CD4-positive, alpha-beta T cell (primary cell): ENCODE measurements around the gene MADCAM1. TPM values are rescaled to one million over a fixed set of nuclear protein-coding genes. Genes with fewer than 3 reads are reported as not detected.

Source experiments
- ATAC-seq: fragments of 200-7000 bp; cut with Tn5 transposase; one replicate; pipeline ENCODE4 v1.10.0; 2022; ENCODE audit warnings: mild to moderate bottlenecking; ENCODE audit not compliant: poor library complexity
- CTCF ChIA-PET: fragments of 350-600 bp; sonication (Branson Sonifier 250); formaldehyde crosslinking; loops from one replicate; lab custom pipeline; 2021; ENCODE audit warnings: antibody characterized with exemption, inconsistent platforms; lab: Charles Lee
- POLR2A ChIA-PET: fragments of 350-600 bp; sonication (Branson Sonifier 250); formaldehyde crosslinking; loops from one replicate; lab custom pipeline; 2021; ENCODE audit warnings: antibody characterized with exemption, inconsistent platforms; lab: Charles Lee
- DNase-seq, 14 experiments: peaks; one replicate each; pipeline ENCODE4 v3.0.0-alpha.2; 2013 to 2020; ENCODE audit warnings: mixed read lengths in 2 of 14
- H3K27ac ChIP-seq, 2 donors: one replicate each; pipeline versions ENCODE4 v1.5.1 to v1.7.0; 2013; ENCODE audit warnings: low read length in 2 of 2, low read depth in 1 of 2, mild to moderate bottlenecking in 1 of 2
- H3K27me3 ChIP-seq, 2 experiments: 1 replicate in 1 of 2; 2 replicates in 1 of 2; pipeline versions ENCODE4 v1.6.1 to v1.7.0; 2013; ENCODE audit warnings: low read length in 2 of 2, control low read depth in 1 of 2, mild to moderate bottlenecking in 1 of 2, moderate library complexity in 1 of 2; ENCODE audit not compliant: insufficient read depth in 2 of 2, control insufficient read depth in 1 of 2
- H3K36me3 ChIP-seq: one replicate; pipeline ENCODE4 v1.6.1; 2013; ENCODE audit warnings: low read length, control low read depth; ENCODE audit not compliant: insufficient read depth
- H3K4me1 ChIP-seq: one replicate; pipeline ENCODE4 v1.6.1; 2013; ENCODE audit warnings: low read length, control low read depth; ENCODE audit not compliant: insufficient read depth
- H3K4me3 ChIP-seq: one replicate; pipeline ENCODE4 v1.5.1; 2013; ENCODE audit warnings: mild to moderate bottlenecking, low read length, moderate library complexity
- H3K9me3 ChIP-seq, 2 experiments: 1 replicate in 1 of 2; 2 replicates in 1 of 2; pipeline versions ENCODE4 v1.6.1 to v1.7.0; 2013; ENCODE audit warnings: low read length in 2 of 2, mild to moderate bottlenecking in 2 of 2, control low read depth in 1 of 2, moderate library complexity in 1 of 2; ENCODE audit not compliant: control insufficient read depth in 1 of 2, insufficient read depth in 1 of 2
- H3K27ac Mint-ChIP-seq: one replicate; pipeline ENCODE4 v1.8.0; 2020; ENCODE audit warnings: mixed read lengths
- H3K27me3 Mint-ChIP-seq: one replicate; pipeline ENCODE4 v1.8.0; 2021; ENCODE audit warnings: mixed read lengths
- H3K36me3 Mint-ChIP-seq: one replicate; pipeline ENCODE4 v1.8.0; 2021; ENCODE audit warnings: low read depth, mixed read lengths
- H3K4me1 Mint-ChIP-seq: one replicate; pipeline ENCODE4 v1.8.0; 2021; ENCODE audit warnings: low read depth, mixed read lengths
- H3K4me3 Mint-ChIP-seq: one replicate; pipeline ENCODE4 v1.8.0; 2020; ENCODE audit warnings: mild to moderate bottlenecking, mixed read lengths
- H3K9me3 Mint-ChIP-seq: one replicate; pipeline ENCODE4 v1.8.0; 2020; ENCODE audit warnings: mixed read lengths
- CTCF ChIP-seq: fragments of 200-600 bp; IDR thresholded peaks from one replicate; pipeline ENCODE4 v1.8.0; 2022; ENCODE audit warnings: antibody characterized with exemption, mild to moderate bottlenecking
- intact Hi-C, 2 experiments: fragments of 100-400 bp; cut with DNase I in 1 of 2; cut with micrococcal nuclease in 1 of 2; formaldehyde crosslinking; loops; one replicate each; pipeline versions ENCODE4 v1.15.1 to v1.9.0; 2023 to 2025; cut with DNase I, micrococcal nuclease
- total RNA-seq, 174 experiments: library from RNA in 2 of 174; stranded (reverse) in 2 of 174; gene quantifications; one replicate each; pipeline ENCODE4 v1.2.3 and lab custom pipeline; 2021 to 2026

MADCAM1 gene
- total RNA-seq, 2 experiments from 2014 or later = 0.20 to 0.91 TPM

GRCh38 chr19:510606-511100 lies 14.4 kb downstream of the MADCAM1 start:
- peaks cover 17% of the 10 kb centered on the region for H3K36me3 Mint-ChIP-seq
- peak overlapping the region; percentile 95 to 97 for H3K27ac ChIP-seq
- H3K9me3 Mint-ChIP-seq = no peaks in the 10 kb centered on the region
- peak; percentile 99 for TF ChIP-seq CTCF
- peak overlapping the region; percentile 50 for H3K4me3 ChIP-seq
- H3K36me3 ChIP-seq = peaks cover 12% of the 10 kb centered on the region
- H3K4me3 Mint-ChIP-seq = peak overlapping the region; percentile 90
- ATAC-seq = peak; percentile 50
- peak; percentile 85 to 97 (median 92) for DNase-seq
- intact Hi-C loops = loop anchor here (1.0 to 2.0 kb wide), 3 partner anchors 20 to 62 kb away; partner anchors contain the start of genes CDC34 (in 2 of the 2) and BSG (in 1 of the 2)
- H3K27ac Mint-ChIP-seq = peak overlapping the region; percentile 94
- POLR2A ChIA-PET = interaction anchor here (0.7 to 3.7 kb wide), 13 partner anchors 10 to 382 kb away, joined by 3 to 75 read pairs (median 6); partner anchors contain the start of genes BSG, CDC34, MED16 and POLRMT
- H3K4me1 Mint-ChIP-seq = peaks cover 49% of the 10 kb centered on the region
- H3K27me3 Mint-ChIP-seq = no peaks in the 10 kb centered on the region
- H3K27me3 ChIP-seq = no peaks in the 10 kb centered on the region
- H3K9me3 ChIP-seq = peaks cover 0 to 6% of the 10 kb centered on the region in 2 experiments
- H3K4me1 ChIP-seq = peaks cover 87% of the 10 kb centered on the region
- CTCF ChIA-PET = interaction anchor here (0.7 to 2.3 kb wide), 26 partner anchors 8 to 244 kb away, joined by 3 to 58 read pairs (median 7); partner anchors contain the start of genes BSG, C2CD4C, CDC34 and MADCAM1

- intact Hi-C loops = loop anchor here (1.0 to 2.0 kb wide), 3 partner anchors 20 to 61 kb away; partner anchors contain the start of genes CDC34 (in 2 of the 2) and BSG (in 1 of the 2)
- Histone ChIP-seq H3K4me1 (peaks cover 81% of the 10 kb centered on the region), H3K4me3 (peak overlapping the region; percentile 50), H3K27ac (peak overlapping the region; percentile 95 to 97), H3K27me3 (no peaks in the 10 kb centered on the region), H3K36me3 (peaks cover 12% of the 10 kb centered on the region), H3K9me3 (peaks cover 0 to 6% of the 10 kb centered on the region in 2 experiments)
- ATAC-seq = peak; percentile 59
- no peaks in the 10 kb centered on the region for H3K9me3 Mint-ChIP-seq
- no peaks in the 10 kb centered on the region for H3K27me3 Mint-ChIP-seq
- DNase-seq = peak; percentile 74 to 97 (median 85)
- no peak for TF ChIP-seq CTCF
- peaks cover 17% of the 10 kb centered on the region for H3K36me3 Mint-ChIP-seq
- ChIA-PET CTCF (interaction anchor here (0.7 to 2.3 kb wide), 26 partner anchors 8 to 244 kb away, joined by 3 to 58 read pairs (median 7); partner anchors contain the start of genes BSG, C2CD4C, CDC34 and MADCAM1), POLR2A (interaction anchor here (0.7 to 3.7 kb wide), 15 partner anchors 9 to 1141 kb away, joined by 3 to 75 read pairs (median 5); partner anchors contain the start of genes BSG, CDC34, MED16 and PTBP1)
- peaks cover 44% of the 10 kb centered on the region for H3K4me1 Mint-ChIP-seq
- H3K4me3 Mint-ChIP-seq = peak overlapping the region; percentile 90
- H3K27ac Mint-ChIP-seq = peak overlapping the region; percentile 94
Observed at GRCh38 chr19:511101-511851, 15.0 kb downstream of the MADCAM1 start.

DNA sequence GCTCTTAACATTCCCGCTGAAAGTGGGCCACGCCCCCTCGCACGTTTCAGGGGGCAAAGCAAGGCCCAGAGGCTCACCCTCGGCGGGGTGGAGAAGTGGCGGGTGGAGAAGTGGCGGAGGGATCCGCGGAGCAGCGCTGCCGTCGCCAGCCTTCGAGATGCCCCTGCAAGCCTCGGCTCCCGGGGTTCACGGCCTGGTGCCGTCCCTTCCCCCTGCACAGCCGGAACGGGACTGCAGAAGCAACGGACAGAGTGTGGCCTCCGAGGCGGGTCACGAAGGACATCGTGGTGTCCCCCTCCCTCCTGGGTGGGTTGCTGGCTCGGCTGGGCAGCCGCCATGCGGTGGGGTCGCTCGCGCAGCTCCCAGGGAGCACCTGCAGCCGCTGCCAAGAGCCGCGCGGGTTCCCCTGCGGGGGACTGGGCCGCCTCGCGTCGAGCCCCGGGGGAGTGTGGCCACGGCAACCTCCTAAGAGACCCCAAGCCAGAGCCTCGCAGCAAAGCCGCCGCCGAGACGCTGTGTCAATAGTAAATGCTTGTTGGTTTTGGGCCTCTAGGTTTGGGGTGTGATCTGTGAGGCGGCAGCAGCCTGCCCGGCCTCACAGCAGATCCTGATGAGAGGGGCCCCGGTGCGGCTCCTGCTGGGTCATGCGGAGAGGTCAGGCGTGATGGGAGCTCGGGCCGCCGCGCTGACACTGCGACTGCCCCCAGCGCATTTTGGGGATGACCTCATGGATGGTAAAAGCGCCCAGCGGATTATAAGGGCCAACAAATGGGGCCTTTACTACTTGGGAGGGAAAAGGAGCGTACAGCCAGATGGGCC lies 16.5 kb downstream of the MADCAM1 start:
- Mint-ChIP-seq H3K4me1 (peaks cover 40% of the 10 kb centered on the region), H3K9me3 (no peaks in the 10 kb centered on the region), H3K27ac (peak overlapping the region; percentile 94), H3K36me3 (peaks cover 11% of the 10 kb centered on the region), H3K4me3 (no peak overlapping the region), H3K27me3 (no peaks in the 10 kb centered on the region)
- CTCF ChIA-PET = no interaction called here
- Histone ChIP-seq H3K9me3 (peaks cover 0 to 6% of the 10 kb centered on the region in 2 experiments), H3K36me3 (peaks cover 12% of the 10 kb centered on the region), H3K27ac (peak overlapping the region; percentile 95 to 97), H3K4me1 (peaks cover 74% of the 10 kb centered on the region), H3K4me3 (no peak overlapping the region), H3K27me3 (no peaks in the 10 kb centered on the region)
- DNase-seq (peak in 1 of 14 experiments; percentile 62), ATAC-seq (no peak)
- no peak for TF ChIP-seq CTCF
- intact Hi-C loops = no loop called here
- POLR2A ChIA-PET = interaction anchor here (3.7 kb wide), 1 partner anchor 8 kb away, joined by 35 read pairs; no protein-coding TSS in a partner anchor
